Stimulated activated CD4-positive, alpha-beta T cell treated with anti-CD3 and anti-CD28 coated beads, TNF-alpha, amount 100 ng/mL, for 24 hours (primary cell): ENCODE results near the gene EPS8.

Experiments
- DNase-seq, 3 experiments: peaks; one replicate each; pipeline ENCODE4 v3.0.0-alpha.2; 2020; ENCODE audit warnings: low read depth in 3 of 3

Gene EPS8

DNA sequence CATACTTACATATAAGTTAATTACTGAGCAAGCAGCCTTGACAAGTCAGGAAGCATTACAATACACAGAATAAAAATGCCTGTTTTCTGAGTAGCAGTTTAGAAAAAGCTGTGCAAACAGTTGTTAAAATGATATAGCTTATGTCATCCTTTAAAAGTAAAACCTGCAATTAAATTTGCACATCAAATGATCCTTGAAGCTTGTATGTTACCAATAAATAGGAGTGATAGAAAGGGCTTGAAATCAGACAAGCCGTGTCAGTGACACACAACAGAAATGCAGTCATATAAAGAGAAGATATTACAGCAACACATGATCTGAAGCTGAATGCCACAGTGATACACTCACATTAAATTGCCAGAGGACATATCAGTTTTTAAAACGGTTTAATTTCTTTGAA lies 70.0 kb downstream of the EPS8 start:
- DNase-seq, result no peak

DNA sequence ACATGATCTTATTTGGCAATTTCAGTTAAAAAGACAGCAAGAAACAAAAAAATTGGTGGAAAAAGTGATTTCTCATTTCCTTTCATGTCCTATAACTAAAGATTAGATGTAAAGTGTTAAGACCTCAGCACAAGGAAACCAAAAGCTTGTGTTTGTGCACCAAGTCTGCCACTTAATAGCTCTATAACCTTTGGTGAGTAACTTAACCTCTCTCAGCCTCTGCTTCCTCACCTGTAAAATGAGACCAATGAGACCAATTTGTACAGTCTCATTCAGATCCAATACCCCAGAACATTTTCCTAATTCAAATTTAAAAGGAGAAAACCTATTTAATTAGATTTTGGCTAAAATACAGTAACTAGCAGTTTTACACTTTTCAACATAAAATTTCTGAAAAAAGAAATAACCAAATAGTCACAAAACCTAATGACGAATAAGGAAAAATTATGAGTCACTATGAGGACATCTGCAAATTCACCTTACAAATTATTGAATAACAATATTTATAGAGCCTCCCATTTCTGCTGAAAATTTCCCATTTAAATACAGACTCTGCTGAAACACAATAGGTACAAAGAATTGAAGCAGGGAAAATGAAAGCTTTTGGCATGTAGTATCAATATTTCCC lies 71.1 kb downstream of the EPS8 start:
- DNase-seq, result no peak

DNA sequence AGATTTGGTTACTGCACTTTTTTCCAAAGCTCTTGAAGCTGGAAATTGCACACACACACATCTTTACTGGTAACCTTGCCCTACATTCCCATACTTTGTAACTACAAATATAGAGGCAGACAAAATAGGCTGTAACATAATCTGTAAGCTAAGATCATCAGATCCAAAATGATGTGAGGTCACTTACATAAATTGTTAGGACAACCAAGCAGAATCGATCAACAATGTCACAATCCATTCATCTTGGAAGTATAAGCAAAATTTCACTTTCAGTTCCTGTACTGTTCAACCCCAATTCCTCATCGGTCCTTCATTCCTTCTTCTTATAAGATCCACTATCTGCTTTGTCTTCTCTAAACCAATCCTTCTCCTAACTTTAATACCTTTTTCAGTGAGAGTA lies 72.6 kb downstream of the EPS8 start:
- DNase-seq, result no peak

DNA sequence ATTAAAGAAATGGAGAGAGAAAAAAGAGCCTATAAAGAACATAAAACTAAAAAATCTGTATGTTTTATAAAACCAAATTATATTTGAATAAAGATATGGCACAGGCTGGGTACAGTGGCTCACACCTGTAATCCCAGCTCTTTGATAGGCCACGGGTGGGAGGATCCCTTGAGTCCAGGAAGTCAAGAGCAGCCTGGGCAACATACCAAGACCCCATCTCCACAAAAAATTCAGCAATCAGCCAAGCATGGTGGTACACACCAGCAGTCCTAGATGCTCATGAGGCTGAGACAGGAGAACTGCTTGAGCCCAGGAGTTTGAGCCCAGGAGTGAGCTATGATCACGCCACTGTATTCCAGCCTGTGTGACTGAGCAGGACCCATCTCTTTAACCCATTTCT lies 74.9 kb downstream of the EPS8 start:
- DNase-seq, result no peak

DNA sequence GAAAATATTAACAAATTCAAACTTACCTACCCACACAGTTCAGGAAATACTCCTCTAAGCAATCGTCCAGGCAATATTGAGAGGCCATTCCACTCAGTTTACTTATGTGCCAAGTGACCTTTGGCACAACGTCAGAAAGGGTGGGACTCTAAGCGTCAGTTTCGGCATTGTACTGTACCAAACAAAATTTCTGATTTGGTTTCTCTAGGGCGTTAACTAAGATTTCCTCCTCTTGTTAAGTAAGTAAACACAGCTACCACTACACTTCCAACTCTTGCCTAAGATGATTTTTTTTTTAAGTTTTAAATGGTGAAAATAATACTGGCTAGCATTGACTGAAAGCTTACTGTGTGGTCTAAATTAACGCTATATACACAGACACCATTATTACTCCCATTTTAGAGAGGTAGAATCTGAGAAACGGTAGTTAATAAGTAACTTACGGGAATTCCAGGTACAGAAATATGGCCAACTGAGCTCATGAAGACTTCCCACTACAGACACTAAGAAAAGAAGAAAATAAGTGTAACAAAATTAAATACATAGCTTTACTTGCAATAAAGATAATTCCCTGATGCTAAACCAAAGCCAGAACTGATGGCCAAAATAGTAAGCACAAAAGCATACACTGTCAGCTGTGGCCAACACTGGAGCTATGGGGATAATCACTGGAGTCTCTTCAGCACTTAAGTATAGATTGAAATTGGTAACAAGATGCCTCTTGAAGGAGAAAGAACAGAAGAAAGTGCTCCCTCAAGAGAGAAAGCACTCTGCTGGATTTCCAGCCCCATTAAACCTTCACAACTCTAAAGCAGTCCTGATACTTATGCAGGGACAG lies 76.1 kb downstream of the EPS8 start:
- no peak for DNase-seq

DNA sequence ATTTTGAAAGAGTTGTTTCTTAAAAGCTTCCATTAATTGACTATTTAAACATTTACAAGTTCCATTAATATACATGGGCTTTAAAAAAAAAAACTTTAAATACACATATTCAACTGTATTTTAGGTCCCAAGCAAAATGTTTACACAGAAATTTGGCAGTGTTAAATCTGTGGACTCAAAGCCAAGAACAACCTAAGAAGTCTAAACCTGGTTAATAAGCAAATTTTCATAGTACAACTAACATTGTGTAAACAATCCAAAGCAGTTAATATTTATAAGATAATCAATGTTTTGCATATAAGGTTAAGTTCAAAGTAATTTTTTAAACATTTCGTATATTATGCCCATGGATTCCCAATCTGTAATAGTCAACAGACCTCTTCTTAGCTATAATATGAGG lies 77.0 kb downstream of the EPS8 start:
- no peak for DNase-seq

DNA sequence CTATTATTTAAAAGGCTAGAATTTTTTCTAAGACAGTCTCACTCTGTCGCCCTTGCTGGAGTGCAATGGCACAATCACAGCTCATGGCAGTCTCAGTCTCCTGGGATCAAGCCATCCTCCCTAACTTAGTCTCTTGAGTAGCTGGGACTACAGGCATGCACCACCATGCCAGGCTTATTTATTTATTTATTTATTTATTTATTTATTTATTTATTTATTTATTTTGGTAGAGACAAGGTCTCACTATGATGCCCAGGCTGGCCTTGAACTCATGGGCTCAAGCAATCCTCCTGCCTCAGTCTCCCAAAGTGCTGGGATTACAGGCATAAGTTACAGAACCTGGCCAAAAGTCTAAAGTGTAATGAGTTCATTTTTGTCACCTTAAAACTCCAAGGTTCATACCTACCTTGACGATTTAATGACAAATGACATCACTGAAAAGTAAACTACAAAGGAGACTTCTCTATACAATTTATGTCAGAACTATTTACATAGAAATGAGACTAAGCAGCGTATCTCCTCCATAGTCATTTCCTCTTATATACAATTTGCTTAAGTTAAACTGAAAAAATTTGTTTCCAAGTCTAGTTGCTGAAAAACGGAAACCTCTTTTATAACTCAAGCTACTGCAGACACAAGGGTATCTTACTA lies 78.2 kb downstream of the EPS8 start:
- no peak for DNase-seq

DNA sequence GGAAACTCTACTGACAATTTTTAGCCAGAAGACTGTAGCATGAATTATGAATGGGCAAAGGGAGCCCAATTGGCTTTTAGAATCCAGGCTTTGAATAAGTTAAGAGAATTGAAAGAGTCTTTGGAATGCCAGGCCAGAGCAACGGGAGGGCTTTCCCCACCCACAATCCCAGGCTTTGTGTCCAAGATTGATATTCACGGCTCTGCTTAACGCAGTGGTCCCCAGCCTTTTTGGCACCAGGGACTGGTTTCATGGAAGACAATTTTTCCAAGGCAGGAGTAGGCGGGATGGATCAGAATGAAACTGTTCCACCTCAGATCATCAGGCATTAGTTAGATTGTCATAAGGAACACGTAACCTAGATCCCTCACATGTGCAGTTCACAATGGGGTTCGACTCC lies 79.6 kb downstream of the EPS8 start:
- no peak for DNase-seq

DNA sequence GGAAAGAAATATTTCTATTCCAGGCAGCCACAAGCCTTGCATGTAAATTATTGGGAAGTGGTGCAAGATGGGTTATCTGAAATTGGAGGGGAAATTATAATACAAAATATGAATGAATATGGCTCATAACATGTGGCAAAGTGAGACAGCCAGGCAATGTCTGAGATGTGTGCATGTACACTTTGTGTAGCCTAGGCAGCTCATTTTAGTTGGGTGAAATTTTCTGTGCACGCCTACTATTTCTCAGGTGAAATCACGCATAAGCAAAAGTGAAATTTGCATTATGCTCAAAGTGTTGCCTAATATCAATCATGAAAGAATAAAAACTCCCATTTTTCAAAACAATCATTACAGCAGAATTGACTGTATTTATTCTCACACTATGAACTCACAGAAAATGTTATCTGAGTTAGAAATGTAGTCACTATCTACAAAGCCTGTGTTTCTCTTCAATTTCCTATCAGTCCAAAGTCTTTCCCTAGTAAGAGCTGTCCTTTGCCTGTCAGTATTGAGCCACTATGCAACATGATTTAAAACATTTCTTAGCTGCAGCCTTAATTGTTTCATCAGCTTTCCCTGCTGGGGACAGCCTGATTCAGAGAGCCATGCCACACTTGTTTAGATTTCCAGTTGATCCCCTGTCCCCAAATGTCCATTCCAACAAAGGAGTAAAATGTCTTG lies 80.7 kb downstream of the EPS8 start:
- DNase-seq, result no peak

DNA sequence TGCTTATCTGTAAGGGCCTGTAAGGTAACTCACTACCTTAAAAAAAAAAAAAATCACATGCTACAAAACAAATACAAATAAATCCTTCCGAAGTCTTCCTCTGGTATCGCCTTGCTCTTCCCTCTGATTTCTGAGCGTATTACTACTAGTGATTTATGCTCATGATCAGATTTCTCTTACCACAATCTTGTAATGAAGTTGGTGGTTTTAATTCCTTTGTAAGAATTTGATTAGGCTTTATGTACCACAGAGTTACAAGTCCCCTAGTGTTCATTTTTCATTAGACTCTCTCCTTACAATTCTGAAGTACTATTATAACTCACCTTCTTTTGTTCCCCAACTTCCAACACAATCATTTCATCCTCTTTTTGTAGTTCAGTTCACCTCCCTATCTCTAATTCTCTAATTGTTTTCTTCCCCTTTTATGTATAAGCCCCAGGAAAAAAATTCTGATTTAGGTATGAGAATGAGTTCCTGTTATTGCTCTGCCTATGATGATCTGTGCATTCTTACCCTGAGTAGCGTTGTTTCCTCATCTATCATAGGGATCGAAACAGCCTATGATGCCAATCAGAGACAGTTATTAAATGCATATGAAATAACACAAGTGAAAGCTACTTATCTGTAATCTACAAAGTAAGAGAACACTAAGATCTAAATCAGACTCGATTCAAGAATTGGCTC lies 81.5 kb downstream of the EPS8 start:
- no peak for DNase-seq

DNA sequence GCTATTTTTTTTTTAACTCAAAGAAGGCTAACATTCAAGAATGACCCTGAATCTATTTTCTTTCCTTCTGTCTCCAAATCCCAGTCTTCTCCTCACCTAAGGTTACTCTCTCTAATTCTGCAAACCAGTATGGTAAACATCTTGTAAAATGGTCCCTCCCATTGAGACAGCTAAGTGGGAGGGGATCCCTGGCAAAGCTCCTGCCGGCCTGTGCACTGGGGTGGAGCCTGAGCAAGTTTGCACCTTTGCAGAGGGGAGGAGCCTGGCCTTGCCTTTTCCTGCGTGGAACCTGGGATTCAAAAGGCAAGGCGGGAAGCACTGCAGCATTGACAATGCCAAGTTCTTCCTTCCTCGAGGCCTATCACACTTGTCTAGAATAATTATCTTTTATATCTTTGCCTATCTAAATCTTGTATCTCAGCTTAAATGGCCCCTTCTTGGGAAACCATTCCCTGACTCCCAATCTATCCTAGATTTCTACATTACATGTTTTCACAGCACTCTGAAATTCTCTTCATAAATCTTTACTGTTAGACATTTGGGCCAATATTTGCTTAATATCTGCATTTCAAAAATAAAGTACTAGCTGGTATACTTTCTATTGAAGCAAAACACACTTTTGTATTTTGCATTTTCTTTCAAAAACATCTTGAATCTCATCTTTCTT lies 83.0 kb downstream of the EPS8 start:
- no peak for DNase-seq

DNA sequence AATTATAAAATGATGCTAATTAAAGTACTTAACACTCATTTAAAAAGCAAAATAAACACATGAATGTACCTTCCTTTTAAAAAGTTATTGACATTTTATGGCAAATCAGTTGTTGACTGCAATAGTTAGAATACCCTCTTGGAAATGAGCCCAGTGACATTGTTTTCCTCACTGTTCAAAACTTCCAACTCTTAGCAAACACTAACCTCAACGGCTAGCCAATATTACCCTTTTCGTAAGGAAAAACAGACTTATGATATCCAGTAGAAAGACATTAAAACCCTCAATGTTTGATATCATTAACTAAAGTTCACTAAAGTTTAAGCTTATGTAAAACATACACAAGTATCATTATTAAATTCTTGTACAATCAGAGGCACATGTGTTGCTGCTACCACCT lies 83.6 kb downstream of the EPS8 start:
- no peak for DNase-seq

DNA sequence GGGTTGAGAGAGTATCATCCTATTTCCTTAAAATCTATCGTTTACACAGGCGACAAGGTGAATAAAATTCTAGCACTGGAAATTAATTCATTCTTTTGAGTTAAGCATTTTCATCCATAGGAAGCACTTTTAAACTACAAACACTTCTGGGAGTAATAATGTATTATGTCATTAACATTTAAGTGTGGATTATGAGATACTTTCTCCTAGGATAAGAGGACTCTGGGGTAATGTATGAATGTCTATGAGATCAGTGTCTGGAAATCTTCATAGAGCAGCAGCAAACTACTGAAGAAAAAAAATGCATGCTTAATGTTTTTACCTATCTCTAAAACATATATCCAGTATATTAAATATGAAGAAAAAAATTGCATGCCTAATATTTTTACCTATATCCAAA lies 86.9 kb downstream of the EPS8 start:
- DNase-seq, result no peak

DNA sequence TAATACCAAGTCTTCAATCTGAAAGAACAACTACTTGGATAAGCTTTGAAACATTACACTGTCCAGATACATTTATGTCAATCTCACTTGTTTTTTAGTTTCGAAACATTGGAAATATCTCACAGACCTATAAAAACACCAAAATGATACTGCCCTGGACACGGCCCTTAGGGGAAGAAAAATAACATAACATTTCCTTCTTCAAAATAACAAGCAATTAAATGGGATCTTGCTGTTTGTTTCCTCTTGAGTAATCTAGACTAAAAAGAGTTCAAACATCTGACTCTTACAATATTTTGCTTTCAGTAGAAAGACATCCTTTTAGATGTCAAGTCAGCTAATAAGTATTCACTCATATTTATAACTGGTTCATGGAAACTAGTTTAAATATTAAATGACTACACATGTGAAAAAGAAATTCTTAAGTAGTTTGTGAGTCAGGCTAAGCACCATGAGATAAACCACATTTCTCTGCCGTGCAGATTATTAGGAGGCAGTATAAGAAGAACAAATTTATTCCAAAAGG lies 87.5 kb downstream of the EPS8 start:
- DNase-seq, result no peak

DNA sequence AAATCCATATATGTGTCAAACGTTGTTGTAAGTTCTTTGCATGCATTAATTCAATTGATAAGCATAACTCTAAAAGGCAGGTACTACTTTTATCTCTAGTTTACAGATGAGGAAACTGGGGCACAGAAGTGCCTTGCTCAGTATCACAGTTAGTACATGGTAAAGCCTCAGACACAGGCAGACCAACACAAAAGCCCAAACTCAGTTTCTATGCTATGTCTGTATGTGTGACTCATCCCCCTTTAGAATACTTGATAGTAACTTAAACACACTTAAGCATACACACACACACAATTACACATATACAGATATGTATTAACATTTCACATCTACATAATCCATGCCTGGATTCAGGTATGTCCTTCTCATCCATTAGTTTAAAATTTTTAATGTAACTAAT lies 88.0 kb downstream of the EPS8 start:
- no peak for DNase-seq

DNA sequence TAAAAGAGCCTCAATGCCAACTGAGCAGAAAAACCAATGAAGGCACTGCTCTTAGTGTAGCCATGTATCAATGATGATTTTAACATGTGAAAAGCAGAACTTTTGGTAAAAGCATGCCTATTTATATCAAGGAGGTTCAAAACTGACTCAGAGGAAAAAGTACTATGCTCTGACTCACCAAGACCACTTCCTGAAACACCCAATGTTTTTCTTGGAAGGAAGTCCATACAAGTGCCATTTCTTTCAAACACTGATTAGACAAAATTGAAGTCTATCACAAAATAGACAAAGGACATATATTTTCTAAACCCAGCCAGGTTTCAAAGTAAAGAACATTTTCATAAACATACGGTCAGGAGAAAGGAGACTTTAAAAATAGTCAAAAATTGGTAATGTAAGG lies 88.6 kb downstream of the EPS8 start:
- DNase-seq, result no peak

DNA sequence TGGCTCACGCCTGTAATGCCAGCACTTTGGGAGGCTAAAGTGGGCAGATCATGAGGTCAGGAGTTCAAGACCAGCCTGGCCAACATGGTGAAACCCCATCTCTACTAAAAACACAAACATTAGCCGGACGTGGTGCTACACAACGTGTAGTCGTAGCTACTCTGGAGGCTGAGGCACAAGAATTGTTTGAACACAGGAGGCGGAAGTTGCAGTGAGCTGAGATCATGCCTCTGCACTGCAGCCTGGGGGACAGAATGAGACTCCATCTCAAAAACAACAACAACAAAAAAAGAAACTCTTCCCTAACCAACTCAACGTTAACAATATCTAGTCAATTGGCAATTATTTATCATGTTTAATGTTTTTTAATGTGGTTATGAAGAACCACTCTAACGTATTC lies 89.3 kb downstream of the EPS8 start:
- no peak for DNase-seq

DNA sequence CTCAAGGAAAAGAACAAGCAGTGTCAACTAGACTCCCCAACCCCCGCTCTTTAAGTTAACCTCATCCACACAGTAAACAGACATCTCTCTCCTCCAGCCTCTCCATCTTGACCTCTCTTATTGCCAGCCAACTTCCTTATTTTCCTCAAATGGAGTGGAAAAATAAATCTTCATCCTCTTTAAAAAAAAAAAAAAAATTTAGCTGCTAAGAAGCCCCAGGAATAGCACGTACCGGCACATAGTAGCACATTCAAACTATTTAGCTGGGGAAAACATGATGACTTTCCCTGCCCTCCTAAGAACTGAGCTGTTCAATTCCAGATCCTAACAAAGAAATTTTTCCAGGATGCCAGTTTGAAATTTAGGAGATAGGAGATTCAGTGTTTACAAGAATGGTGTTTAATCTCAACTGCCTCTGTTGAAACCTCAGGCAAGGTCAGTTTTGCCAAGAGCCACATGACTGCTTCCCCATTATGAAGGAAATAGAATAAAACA lies 90.8 kb downstream of the EPS8 start:
- DNase-seq, result no peak

DNA sequence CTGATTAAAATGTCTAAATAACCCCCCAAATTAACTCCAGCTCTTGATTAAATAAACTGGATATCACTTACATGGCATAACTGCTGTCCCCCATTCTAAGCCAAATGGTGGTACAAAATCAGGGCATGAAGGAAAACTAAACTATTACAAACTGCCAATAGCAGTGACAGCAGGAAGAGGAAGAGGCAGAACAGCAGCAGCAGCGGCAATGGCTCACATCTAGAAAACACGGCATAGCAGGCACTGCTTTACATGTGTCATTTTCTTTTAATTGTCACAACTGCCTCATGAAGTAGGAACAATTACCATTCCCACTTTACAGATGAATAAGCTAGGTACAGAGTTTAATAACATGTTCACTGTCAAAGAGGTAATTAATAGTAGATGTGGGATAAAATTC lies 92.0 kb downstream of the EPS8 start:
- no peak for DNase-seq

DNA sequence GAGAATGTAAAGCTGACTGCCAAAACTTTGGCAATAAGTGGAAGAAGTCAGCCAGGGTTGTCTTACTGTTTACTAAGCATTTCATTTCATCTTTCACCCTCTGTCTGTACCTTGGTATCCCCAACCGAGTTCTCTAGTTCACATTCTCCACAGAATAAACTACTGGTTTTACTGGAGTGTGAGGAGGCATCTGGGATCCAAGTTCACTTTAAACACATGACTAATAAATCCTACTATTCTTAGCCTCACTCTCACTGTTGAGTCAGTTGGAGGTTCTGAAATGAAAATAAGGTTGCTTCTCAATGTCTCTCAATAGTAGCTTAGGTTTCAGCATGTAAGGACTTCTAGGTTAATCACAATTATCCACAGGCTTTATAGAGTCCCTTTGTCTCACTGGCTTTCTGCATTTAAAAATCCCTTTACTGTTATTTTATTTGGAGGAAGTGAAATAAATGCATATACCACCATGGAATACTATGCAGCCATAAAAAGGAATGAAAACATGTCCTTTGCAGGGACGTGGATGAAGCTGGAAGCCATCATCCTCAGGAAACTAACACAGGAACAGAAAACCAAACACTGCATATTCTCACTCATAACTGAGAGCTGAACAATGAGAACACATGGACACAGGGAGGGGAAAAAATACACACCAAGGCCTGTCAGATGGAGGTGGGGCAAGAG lies 95.8 kb downstream of the EPS8 start:
- DNase-seq, result no peak
